Transverse colon (tissue), 4 donors: ENCODE measurements around the gene TTYH2. TPM values are rescaled to one million over a fixed set of nuclear protein-coding genes. Genes with fewer than 3 reads are reported as not detected.

Experiments used
- DNase-seq: peaks from one replicate; pipeline ENCODE4 v3.0.0-alpha.2; 2019
- H3K27ac ChIP-seq, 4 donors: fragments of 200-600 bp; sonication (generic); 2 replicates each; pipeline ENCODE4 v1.5.1; 2016 to 2018; ENCODE audit warnings: inconsistent platforms in 4 of 4
- H3K27me3 ChIP-seq: fragments of 200-600 bp; sonication (generic); 2 replicates; pipeline ENCODE4 v1.5.1; 2017; ENCODE audit warnings: inconsistent platforms
- H3K36me3 ChIP-seq, 4 donors: fragments of 200-600 bp; sonication (generic); 2 replicates each; pipeline ENCODE4 v1.5.1; 2017 to 2019; ENCODE audit warnings: inconsistent platforms in 4 of 4
- H3K4me1 ChIP-seq, 4 donors: fragments of 200-600 bp; sonication (generic); 2 replicates each; pipeline ENCODE4 v1.5.1; 2017 to 2020; ENCODE audit warnings: inconsistent platforms in 4 of 4
- H3K4me3 ChIP-seq, 4 donors: fragments of 200-600 bp; sonication (generic); 1 replicate in 1 of 4; 2 replicates in 3 of 4; pipeline versions ENCODE4 v1.5.1 to v1.6.1; 2017 to 2019; ENCODE audit warnings: inconsistent platforms in 4 of 4
- H3K9me3 ChIP-seq, 2 donors: fragments of 200-600 bp; sonication (generic); 2 replicates each; pipeline ENCODE4 v1.5.1; 2017 to 2019; ENCODE audit warnings: inconsistent platforms in 2 of 2
- CTCF ChIP-seq, 5 experiments: fragments of 200-600 bp in 3 of 5; fragments of 450-650 bp in 2 of 5; sonication (generic) in 3 of 5; IDR thresholded peaks; 1 replicate in 2 of 5; 2 replicates in 3 of 5; pipeline ENCODE4 v1.5.1; 2016 to 2017; ENCODE audit warnings: antibody characterized with exemption in 5 of 5, inconsistent platforms in 3 of 5, mild to moderate bottlenecking in 2 of 5, moderate library complexity in 1 of 5
- EP300 ChIP-seq: sonication (generic); formaldehyde crosslinking; IDR thresholded peaks from one replicate; pipeline ENCODE4 v1.6.1; 2017; ENCODE audit warnings: antibody characterized with exemption, low read depth
- POLR2A ChIP-seq: fragments of 450-650 bp; IDR thresholded peaks from one replicate; pipeline ENCODE4 v1.6.1; 2016; ENCODE audit warnings: antibody characterized with exemption, mild to moderate bottlenecking, moderate library complexity
- POLR2AphosphoS5 ChIP-seq, 3 donors: sonication (generic); formaldehyde crosslinking; IDR thresholded peaks; one replicate each; pipeline ENCODE4 v1.6.1; 2016; ENCODE audit warnings: antibody characterized with exemption in 3 of 3
- WGBS, 2 donors: methylation state at CpG; one replicate each; pipeline ENCODE4 v1.1.5; 2018; ENCODE audit warnings: low coverage in 1 of 2; 5-methylcytosine and 5-hydroxymethylcytosine counted together
- in situ Hi-C, 4 donors: fragments of 200-750 bp; cut with MboI; loops; one replicate each; pipeline versions ENCODE4 v1.15.0 to v1.15.1; 2017; ENCODE audit warnings: low sequenced_read_pairs in 3 of 4, low pct_ligation_motif_present in 1 of 4, low pct_unique_long_range_greater_than_20kb in 1 of 4
- intact Hi-C: fragments of 100-400 bp; cut with DNase I; formaldehyde crosslinking; loops from one replicate; pipeline ENCODE4 v1.15.1; 2023; ENCODE audit warnings: low total_unique reads
- total RNA-seq, 4 donors: library from RNA; depleted of rRNA; stranded (reverse); fragments of >200 nt; gene quantifications; one replicate each; pipeline ENCODE4 v1.1.0, GENCODE V29; 2016

TTYH2 gene
- total RNA-seq, 4 donors from 2014 or later = 0.37 to 5.2 (median 2.3) TPM

- H3K27me3 ChIP-seq = peaks cover 10% of the 10 kb centered on the region
- H3K9me3 ChIP-seq = no peaks in the 10 kb centered on the region
- peaks cover 0 to 7% (median 2%) of the 10 kb centered on the region in 4 donors for H3K36me3 ChIP-seq
- WGBS, 2 donors = 50 to 56% methylated on average over 2 to 5 of the region's 5 CpGs
- no peak overlapping the region for H3K4me3 ChIP-seq
- in situ Hi-C loops (loop anchor here in 3 of 4 donors (10.0 to 25.0 kb wide), 2 partner anchors 156 to 248 kb away; partner anchors contain the start of genes BTBD17 (in 2 of the 3) and GPR142 (in 2 of the 3)), intact Hi-C loops (loop anchor here (10.0 kb wide), 2 partner anchors 88 to 158 kb away; partner anchors contain the start of genes BTBD17 and GPR142)
- no peak for DNase-seq
- no peak overlapping the region for H3K27ac ChIP-seq
- TF ChIP-seq EP300 (no peak), POLR2AphosphoS5 (IDR thresholded peaks at IDR 0.05) (no peak), CTCF (IDR thresholded peaks at IDR 0.05) (no peak), POLR2A (no peak)
- peaks cover 21 to 55% (median 42%) of the 10 kb centered on the region in 4 donors for H3K4me1 ChIP-seq
Measured at GRCh38 chr17:74206332-74206818, 7.0 kb upstream of the TTYH2 start.

- peaks cover 0 to 7% (median 2%) of the 10 kb centered on the region in 4 donors for H3K36me3 ChIP-seq
- no peak overlapping the region for H3K27ac ChIP-seq
- DNase-seq = peak; percentile 72
- intact Hi-C loops (loop anchor here (10.0 kb wide), 1 partner anchor 234 kb away; no protein-coding TSS in a partner anchor), in situ Hi-C loops (loop anchor here in 2 of 4 donors (25.0 kb wide), 1 partner anchor 152 kb away; the partner anchor contains the start of genes BTBD17 (in 2 of the 2) and GPR142 (in 2 of the 2))
- TF ChIP-seq POLR2AphosphoS5 (IDR thresholded peaks at IDR 0.05) = no peak
- no peak for TF ChIP-seq POLR2A
- no peak for TF ChIP-seq EP300
- TF ChIP-seq CTCF (IDR thresholded peaks at IDR 0.05) = peak; percentile 90 to 96 (median 94)
- H3K9me3 ChIP-seq = no peaks in the 10 kb centered on the region
- WGBS, 2 donors = 50% methylated on average over 18 of the region's 18 CpGs; no CpG with 5 or more reads in 1 of the 2 donors
- peaks cover 24 to 68% (median 52%) of the 10 kb centered on the region in 4 donors for H3K4me1 ChIP-seq
- peaks cover 10% of the 10 kb centered on the region for H3K27me3 ChIP-seq
- H3K4me3 ChIP-seq = no peak overlapping the region
Measured at GRCh38 chr17:74210191-74211140, 2.9 kb upstream of the TTYH2 start.

- H3K4me1 ChIP-seq = peaks cover 21 to 59% (median 48%) of the 10 kb centered on the region in 4 donors
- in situ Hi-C loops = loop anchor here in 2 of 4 donors (25.0 kb wide), 1 partner anchor 151 kb away; the partner anchor contains the start of genes BTBD17 (in 2 of the 2) and GPR142 (in 2 of the 2)
Measured at GRCh38 chr17:74211141-74211911, 2.0 kb upstream of the TTYH2 start.

More at GRCh38 chr17:74211141-74211911, 2.0 kb upstream of the TTYH2 start:
- TF ChIP-seq POLR2AphosphoS5 (IDR thresholded peaks at IDR 0.05) = no peak
- TF ChIP-seq CTCF (IDR thresholded peaks at IDR 0.05) = no peak
- no peak for TF ChIP-seq EP300
- TF ChIP-seq POLR2A = no peak
- Histone ChIP-seq H3K27ac (peak overlapping the region in 3 of 4 donors; percentile 77 to 87 (median 78)), H3K9me3 (no peaks in the 10 kb centered on the region), H3K4me3 (peak overlapping the region in 1 of 4 donors; percentile 59), H3K36me3 (peaks cover 0 to 7% (median 2%) of the 10 kb centered on the region in 4 donors), H3K27me3 (peaks cover 10% of the 10 kb centered on the region)
- intact Hi-C loops = loop anchor here (10.0 kb wide), 1 partner anchor 233 kb away; no protein-coding TSS in a partner anchor
- no peak for DNase-seq
- 77% methylated on average over 14 of the region's 14 CpGs; no CpG with 5 or more reads in 1 of the 2 donors for WGBS, 2 donors
